NCI-H187 (cell line): ENCODE measurements around the gene CCL22.
"Not testable (repeated sequence)": the region's sequence is repeated elsewhere in the genome, so short reads cannot be mapped to it uniquely, and the experiment has no call there.

Source experiments
- DNase-seq, 2 experiments: peaks; one replicate each; lab custom pipeline; 2025; lab: John Stamatoyannopoulos, UW

The CCL22 gene

DNA sequence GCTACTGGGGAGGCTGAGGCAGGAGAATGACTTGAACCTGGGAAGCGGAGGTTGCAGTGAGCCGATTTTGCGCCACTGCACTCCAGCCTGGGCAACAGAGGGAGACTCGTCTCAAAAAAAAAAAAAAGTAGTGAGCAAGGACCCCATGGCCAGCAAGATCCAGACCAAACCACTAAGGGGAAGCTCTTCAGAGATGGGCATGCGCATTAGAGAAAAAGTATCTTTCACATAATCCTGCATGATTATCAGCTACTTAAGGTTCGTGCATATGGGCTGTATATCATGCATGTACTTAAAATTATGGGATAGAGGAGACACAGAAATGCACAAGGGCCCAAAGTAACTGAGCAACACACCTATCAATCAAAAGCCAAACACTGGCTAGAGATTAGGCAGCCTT lies 10.7 kb upstream of the CCL22 start:
- DNase-seq = no peak

DNA sequence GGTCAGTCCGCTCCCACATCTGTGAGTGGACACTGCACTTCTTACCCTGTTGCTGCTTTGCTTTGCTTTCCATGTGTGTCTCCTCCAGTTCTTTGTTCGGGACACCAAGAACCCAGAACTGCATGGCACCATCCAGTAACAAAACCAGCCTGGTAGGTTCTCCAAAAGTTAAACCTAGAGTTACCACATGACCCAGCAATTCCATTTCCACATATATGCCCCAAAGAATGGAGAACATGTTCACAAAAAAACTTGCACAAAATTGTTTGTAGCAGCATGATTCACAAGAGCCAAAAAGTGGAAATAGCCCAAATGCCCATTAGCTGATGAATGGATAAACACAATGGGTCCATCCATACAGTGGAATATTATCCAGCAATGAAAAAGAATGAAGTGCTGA lies 10.3 kb upstream of the CCL22 start:
- no peak for DNase-seq

GRCh38 chr16:57349212-57350031 lies 9.2 kb upstream of the CCL22 start:
- no peak for DNase-seq

DNA sequence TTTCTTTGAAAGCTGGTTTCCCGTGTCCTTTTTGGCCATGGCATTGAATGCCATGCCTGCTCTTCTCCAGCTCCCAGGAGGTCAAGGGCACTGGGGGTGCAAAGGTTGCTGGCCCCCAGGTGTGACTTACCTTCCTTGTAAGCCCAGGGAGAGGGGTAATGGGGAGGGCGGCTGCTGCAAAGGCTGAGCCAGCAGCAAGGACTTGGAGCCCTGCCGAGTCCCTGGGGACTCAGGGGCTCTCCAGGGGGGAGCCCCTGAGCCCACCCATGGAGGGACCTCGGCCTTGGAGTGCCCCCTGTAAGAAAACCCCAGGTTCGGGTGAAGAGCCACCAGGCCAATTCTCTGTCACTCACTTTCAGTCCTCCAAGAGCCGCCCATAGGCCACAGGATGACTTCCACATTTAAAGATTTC lies 5.9 kb upstream of the CCL22 start:
- DNase-seq = no peak

- DNase-seq = no peak
Measured at GRCh38 chr16:57354311-57354710, 4.3 kb upstream of the CCL22 start.

GRCh38 chr16:57355898-57356414 lies 2.6 kb upstream of the CCL22 start:
- DNase-seq = no peak

GRCh38 chr16:57356547-57356946 lies 2.0 kb upstream of the CCL22 start:
- DNase-seq = no peak

GRCh38 chr16:57357330-57358085 lies 1.1 kb upstream of the CCL22 start:
- no peak for DNase-seq

DNA sequence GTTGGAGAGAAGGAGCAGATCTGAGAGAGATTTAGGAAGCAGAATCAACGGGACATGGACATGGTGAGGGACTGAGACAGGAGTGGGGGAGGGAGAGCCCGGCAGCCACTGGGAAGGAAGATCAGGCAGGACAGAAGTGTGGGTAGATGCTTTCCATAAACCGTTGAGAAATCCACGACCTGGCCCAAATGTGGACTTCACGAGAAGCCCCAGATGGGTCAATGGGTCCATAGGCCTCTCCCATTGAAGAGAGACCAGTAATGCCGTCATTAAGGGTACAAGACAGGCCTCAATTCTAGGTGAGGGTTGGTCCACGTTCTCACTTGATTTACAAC lies 530 bp upstream of the CCL22 start:
- no peak for DNase-seq

DNA sequence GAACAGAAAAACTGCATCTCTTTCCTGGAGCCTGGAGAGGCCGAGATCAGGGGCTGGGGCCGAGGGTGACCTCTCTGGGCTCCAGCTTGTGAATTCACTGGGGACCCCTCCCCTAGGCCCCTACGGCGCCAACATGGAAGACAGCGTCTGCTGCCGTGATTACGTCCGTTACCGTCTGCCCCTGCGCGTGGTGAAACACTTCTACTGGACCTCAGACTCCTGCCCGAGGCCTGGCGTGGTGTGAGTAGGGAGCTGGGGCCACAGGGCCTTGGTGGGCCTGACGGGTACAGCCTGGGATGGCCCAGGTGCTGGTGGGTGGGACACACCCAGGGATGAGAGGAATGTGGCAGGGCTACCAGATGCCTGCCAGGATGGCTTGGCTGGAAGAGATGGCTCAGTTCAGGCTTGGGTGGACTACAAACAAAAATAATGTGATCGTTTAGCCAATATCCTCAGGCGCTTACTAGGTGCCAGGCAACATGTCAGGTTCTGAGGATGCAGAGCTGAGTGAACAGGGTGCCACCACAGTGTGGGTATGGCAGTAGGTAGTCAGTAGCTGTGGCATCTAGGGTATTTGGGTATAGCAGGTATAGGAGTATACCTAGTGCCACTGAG lies 1.8 kb downstream of the CCL22 start:
- DNase-seq = no peak

GRCh38 chr16:57361404-57361803 lies 2.8 kb downstream of the CCL22 start:
- DNase-seq = no peak

DNA sequence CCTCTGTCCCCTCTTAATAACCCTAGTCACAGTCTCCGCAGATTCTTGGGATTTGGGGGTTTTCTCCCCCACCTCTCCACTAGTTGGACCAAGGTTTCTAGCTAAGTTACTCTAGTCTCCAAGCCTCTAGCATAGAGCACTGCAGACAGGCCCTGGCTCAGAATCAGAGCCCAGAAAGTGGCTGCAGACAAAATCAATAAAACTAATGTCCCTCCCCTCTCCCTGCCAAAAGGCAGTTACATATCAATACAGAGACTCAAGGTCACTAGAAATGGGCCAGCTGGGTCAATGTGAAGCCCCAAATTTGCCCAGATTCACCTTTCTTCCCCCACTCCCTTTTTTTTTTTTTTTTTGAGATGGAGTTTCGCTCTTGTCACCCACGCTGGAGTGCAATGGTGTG lies 5.6 kb downstream of the CCL22 start:
- DNase-seq = no peak

- no peak for DNase-seq
Measured at GRCh38 chr16:57366544-57367040, 8.0 kb downstream of the CCL22 start.

- no peak for DNase-seq
Measured at GRCh38 chr16:57367116-57367752, 8.7 kb downstream of the CCL22 start.

- DNase-seq = no peak
Measured at GRCh38 chr16:57371494-57372371, 13.2 kb downstream of the CCL22 start.

GRCh38 chr16:57372372-57373116 lies 14.0 kb downstream of the CCL22 start, which contains the start of gene CX3CL1:
Gene CX3CL1, plus strand, starts transcription at chr16:57372490. Its CDS starts 79 bp downstream, at chr16:57372569.
- DNase-seq = no peak

GRCh38 chr16:57373117-57373947 lies 14.7 kb downstream of the CCL22 start:
- DNase-seq = no peak

DNA sequence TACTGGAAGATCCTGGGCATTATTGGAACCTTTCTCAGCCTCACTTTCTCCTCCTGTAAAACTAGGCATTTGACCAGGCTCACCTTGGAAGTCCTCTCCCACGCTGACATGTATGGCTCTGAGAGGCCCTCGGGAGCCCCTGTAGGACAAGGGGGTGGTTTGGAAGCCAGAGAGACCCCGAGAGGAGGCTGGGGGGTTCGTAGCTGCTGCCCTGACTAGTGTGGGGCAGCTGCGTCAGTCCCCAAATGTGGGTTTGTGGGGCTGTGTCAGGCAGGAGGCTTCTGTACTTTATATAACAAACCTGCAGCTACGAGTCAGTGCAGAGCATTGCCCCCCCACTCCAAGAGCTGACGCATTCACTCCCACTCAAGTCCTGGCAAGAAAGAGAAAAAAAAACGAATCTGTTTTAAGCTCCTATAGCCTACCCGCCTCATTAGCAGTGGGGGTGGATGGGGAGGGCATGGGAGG lies 15.5 kb downstream of the CCL22 start:
- no peak for DNase-seq

DNA sequence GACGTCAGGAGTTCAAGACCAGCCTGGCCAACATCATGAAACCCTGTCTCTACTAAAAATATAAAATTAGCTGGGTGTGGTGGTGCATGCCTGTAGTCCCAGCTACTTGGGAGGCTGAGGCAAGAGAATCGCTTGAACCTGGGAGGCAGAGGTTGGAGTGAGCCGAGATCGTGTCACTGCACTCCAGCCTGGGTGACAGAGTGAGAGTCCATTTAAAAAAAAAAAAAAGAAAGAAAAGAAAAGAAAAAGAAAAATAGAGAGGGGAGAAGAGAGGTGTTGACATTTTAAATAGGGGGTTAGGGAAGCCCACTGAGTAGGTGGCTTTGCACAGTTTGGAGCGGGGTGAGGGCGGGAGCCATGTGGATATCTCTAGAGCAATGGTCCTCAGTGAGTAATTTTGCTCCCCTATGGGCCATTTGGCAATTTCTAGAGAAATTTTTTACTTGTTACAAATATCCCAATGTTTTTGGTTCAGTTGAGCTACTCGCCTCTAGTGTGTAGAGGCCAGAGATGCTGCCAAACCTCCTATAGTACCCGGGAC lies 16.4 kb downstream of the CCL22 start:
- not testable (repeated sequence) for DNase-seq
